ENCODE measurements around the gene IFITM5.

Gene IFITM5

DNA sequence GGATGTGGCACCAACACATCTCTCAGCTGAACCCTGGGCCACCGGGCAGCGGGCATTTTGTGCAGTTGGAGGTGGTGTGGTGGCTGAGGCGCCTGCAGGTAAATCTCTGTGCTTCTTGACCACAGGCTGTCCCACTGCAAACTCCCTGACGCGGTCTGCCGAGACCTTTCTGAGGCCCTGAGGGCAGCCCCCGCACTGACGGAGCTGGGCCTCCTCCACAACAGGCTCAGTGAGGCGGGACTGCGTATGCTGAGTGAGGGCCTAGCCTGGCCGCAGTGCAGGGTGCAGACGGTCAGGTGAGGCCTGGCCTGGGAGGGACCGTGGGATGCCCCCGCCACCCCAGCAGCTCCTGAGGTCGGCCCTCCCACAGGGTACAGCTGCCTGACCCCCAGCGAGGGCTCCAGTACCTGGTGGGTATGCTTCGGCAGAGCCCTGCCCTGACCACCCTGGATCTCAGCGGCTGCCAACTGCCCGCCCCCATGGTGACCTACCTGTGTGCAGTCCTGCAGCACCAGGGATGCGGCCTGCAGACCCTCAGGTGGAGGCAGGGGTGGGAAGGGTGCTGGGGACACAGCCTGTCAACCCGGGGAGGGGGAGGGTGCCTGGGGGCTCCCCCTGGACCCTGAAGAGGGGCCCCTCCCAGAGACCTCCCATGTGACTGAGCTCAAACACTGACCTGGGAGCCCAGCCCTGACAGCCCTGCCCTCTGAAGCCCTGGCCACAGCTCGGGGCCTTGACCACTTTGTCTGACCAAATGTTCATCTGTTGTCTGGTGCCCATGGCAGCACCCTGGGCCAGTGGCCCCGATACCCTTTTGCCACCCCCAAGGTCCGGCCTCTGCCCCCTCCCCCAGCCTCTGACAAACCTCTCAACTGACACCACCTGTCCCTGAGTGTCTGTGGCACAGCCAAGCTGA is 15.0 kb downstream of the IFITM5 start:
- no peak for DNase-seq (ENCODE audit: low spot score)

GRCh38 chr11:283405-284104 is 15.8 kb downstream of the IFITM5 start:
- no peak for DNase-seq (ENCODE audit: low spot score)

- DNase-seq (ENCODE audit: low spot score), result no peak
Measured at GRCh38 chr11:282630-283360, 16.5 kb downstream of the IFITM5 start.

GRCh38 chr11:282171-282570 is 17.2 kb downstream of the IFITM5 start:
- no peak for DNase-seq (ENCODE audit: low spot score)

GRCh38 chr11:281486-282161 is 17.7 kb downstream of the IFITM5 start:
- DNase-seq (ENCODE audit: low spot score), result no peak

DNA sequence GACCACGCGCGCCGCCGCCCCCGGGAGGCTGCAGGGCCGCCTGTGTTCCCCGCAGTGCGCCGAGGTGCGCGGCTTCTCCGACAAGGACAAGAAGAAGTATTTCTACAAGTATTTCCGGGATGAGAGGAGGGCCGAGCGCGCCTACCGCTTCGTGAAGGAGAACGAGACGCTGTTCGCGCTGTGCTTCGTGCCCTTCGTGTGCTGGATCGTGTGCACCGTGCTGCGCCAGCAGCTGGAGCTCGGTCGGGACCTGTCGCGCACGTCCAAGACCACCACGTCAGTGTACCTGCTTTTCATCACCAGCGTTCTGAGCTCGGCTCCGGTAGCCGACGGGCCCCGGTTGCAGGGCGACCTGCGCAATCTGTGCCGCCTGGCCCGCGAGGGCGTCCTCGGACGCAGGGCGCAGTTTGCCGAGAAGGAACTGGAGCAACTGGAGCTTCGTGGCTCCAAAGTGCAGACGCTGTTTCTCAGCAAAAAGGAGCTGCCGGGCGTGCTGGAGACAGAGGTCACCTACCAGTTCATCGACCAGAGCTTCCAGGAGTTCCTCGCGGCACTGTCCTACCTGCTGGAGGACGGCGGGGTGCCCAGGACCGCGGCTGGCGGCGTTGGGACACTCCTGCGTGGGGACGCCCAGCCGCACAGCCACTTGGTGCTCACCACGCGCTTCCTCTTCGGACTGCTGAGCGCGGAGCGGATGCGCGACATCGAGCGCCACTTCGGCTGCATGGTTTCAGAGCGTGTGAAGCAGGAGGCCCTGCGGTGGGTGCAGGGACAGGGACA is 18.4 kb downstream of the IFITM5 start:
- no peak for DNase-seq (ENCODE audit: low spot score)

DNA sequence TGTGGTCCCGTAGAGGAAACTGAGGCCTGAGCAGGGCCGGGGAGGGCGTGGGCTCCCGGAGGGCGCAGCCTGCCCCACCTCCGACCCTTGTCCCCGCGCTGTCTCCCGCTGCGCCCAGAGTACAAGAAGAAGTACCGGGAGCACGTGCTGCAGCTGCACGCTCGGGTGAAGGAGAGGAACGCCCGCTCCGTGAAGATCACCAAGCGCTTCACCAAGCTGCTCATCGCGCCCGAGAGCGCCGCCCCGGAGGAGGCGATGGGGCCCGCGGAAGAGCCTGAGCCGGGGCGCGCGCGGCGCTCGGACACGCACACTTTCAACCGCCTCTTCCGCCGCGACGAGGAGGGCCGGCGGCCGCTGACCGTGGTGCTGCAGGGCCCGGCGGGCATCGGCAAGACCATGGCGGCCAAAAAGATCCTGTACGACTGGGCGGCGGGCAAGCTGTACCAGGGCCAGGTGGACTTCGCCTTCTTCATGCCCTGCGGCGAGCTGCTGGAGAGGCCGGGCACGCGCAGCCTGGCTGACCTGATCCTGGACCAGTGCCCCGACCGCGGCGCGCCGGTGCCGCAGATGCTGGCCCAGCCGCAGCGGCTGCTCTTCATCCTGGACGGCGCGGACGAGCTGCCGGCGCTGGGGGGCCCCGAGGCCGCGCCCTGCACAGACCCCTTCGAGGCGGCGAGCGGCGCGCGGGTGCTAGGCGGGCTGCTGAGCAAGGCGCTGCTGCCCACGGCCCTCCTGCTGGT is 19.2 kb downstream of the IFITM5 start:
- DNase-seq (ENCODE audit: low spot score), result no peak

DNA sequence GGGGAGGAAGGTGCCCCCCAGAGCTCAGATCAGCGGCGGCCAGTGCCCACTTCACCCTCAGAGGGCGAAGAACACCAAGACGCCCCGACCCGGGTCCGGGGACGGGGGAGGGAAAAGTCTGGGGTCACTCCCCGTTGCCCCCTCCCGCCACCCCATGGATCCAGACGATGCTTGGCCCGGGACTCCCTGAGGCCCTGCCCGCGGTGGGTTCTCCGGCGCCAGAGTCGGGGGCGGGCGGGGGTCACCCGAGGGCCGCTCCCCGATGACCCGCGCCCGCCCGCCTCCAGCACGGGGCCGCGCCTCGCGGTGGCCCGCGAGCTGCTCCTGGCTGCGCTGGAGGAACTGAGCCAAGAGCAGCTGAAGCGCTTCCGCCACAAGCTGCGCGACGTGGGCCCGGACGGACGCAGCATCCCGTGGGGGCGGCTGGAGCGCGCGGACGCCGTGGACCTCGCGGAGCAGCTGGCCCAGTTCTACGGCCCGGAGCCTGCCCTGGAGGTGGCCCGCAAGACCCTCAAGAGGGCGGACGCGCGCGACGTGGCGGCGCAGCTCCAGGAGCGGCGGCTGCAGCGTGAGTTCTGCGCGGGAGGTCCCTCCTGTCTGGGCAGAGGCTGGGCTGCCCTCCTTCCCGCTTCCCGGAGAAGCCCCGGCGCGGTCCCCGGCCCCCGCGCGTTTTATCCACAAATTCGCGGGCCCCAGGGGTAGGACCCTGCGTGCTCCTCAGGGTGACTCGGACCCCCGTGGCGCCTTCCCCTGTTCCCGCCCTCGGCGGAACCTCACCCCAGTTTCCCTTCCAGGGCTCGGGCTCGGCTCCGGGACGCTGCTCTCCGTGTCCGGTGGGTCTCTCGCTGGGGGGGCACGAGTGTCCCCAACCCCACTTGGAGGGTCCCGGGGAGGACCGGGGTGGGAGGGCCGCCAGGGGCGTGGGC is 20.0 kb downstream of the IFITM5 start:
- no peak for DNase-seq (ENCODE audit: low spot score)

DNA sequence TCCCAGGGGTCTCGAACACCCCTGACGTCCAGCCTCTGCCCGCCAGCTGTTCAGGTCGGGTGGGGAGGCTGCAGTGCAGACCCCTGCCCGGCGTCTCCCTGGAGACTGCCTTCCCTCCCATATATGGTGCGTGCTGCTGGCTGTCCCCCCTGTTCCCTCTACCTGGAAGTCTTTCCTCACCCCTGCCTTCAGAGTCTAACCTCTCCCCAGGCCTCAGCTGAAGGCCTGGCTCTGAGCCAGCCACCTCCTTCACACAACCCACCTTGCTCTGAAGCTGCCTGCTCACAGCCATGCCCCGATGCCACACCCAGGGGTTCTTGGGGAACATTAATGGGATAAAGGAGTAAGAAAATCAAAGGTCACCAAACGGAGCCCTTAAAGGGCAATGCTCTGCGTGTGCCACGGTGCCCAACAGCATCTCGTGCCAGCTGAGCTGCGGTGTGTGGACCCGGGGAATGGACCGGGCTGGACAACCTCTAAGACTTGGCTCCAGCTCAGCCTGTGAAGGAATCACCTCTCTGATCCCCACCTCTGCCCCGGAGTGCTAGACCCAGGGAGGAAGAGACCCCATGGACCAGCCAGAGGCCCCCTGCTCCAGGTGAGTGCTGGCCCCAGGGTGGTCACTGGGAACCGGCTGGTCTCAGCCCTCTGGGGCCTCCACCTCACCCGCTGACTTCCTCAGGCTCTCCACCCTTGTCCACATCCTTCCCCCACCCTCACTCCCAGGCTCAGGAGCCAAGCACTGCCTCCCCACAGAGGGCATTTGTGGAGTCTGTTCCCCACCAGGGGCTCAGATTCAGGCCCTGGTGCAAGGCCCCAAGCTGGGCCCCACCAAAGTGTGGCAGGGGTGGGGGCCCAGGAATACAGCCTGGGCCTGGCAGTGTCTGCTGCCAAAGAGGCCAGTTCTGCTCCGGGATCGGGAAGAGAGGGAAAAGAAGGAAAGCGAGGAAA is 21.1 kb downstream of the IFITM5 start, which contains the start of gene NLRP6:
Gene NLRP6, plus strand, starts transcription at position 407 of the 951 bp plus-strand sequence. Its CDS starts 163 bp downstream, at position 570.
- DNase-seq (ENCODE audit: low spot score), result no peak

DNA sequence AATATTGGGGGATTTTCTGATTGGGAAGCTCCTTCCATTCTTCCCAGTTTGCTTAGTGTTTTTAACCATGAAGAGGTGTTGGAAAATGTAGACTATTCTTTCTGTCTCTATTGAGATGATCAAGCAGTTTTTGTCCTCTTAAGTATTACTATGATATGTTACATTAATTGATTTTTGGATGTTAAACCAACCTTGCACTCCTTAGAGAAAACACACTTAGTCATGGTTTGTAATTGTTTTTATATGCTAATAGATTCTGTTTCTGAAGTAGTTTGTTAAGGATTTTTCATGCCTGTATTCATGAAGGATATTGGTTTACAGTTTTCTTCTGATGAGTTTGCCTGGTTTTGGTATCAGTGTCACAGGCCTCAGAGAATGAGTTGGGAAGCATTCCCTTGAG is 23.1 kb downstream of the IFITM5 start:
- no peak for DNase-seq (ENCODE audit: low spot score)

DNA sequence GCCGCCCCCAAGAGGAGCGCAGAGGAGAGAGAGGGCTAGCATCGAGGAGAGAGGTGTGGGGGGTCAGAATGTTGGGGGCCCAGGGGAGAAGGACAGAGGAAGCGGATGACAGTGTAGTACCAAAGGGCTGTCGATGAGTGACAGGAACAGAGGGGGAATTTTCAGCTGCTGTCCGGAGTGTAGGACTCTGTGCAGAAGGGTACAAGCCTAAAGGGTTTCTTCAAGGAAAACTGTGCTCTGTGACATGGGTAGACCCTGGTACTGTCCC is 26.5 kb downstream of the IFITM5 start:
- DNase-seq (ENCODE audit: low spot score), result no peak

DNA sequence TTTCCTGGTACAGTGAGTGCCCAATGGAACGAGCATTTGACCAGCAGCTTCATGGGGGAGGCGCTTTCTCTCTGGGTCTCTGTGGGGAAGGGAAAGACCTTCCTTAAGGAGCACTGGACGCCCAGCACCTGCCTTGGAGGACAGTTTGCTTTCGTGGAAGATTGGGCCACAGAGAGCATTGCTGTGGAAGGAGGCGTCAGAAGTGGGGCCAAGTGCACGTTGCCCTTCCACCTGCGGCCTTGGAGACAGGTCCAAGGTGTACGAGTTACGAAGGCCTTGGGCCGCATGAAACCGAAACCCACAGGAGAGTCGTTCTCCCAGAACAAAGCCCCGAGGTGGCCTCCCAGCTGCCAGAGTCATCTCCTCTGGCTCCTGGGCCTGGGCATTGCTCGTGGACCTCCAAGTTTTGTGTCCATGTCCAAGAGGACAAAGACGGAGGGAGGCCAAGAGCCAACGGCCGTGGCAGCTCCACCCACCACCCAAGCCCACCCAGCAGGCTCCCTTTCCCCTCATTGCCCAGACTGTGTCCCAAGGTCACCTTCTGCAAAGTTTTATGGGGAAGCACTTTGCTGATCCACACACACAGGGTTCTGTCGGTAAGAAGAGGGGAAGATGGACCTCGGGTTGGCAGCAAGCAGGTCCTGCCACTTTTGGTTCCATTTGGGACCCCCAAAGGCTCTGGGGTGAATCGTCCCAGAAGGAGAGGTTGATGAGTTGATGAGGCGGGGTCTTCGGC is 27.0 kb downstream of the IFITM5 start:
- no peak for DNase-seq (ENCODE audit: low spot score)

- no peak for DNase-seq (ENCODE audit: low spot score)
Measured at GRCh38 chr11:271319-271715, 28.0 kb downstream of the IFITM5 start.

- no peak for DNase-seq (ENCODE audit: low spot score)
Measured at GRCh38 chr11:270451-271318, 28.6 kb downstream of the IFITM5 start.

DNA sequence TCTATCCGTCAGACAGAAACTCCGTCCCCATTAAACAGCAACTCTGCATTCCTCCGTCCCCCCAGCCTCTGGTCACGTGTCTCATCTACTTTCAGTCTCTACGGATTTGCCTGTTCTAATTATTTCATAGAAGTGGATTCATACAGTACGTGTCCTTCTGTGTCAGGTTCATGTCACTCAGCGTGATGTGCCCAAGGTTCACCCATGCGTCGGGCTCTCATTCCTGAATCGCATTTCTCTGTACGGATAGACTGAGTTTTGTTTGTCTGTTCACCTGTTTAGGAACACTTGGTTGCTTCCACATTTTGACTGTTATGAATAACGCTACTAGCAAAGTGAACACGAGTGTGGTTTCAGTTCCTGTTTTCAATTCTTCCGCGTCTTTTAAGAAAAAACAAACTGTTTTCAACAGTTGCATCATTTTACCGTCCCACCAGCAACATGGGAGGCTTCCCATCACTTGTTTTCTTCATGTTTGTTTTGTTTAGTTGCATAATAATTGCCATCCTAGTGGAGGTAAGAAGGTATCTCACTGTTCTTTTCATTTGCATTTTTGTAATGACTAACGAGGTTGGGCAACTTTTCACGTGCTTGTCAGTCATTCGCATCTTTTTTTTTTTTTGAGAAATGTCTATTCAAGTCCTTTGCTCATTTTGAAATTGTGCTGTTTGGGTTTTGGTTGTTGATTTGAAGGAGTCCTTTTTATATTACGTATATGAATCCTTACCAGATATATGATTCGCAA is 30.0 kb downstream of the IFITM5 start:
- DNase-seq (ENCODE audit: low spot score), result no peak

All from SK-N-DZ (cell line).